Kidney epithelial cell (primary cell): ENCODE results near the gene KRT13. TPM values are rescaled to one million over a fixed set of nuclear protein-coding genes. Genes with fewer than 3 reads are reported as not detected.

Experiments used
- DNase-seq: peaks from one replicate; pipeline ENCODE4 v3.0.0-alpha.2; 2010; ENCODE audit warnings: low read depth
- H3K27me3 ChIP-seq: 2 replicates; pipeline ENCODE4 v1.6.0; 2011; ENCODE audit warnings: low read length; ENCODE audit not compliant: control insufficient read depth, insufficient read depth
- H3K36me3 ChIP-seq: 2 replicates; pipeline ENCODE4 v1.5.1; 2011; ENCODE audit warnings: low read length; ENCODE audit not compliant: control insufficient read depth, insufficient read depth
- H3K4me3 ChIP-seq: 2 replicates; pipeline ENCODE4 v1.5.1; 2011; ENCODE audit warnings: low read depth, mild to moderate bottlenecking, control low read depth, low read length
- total RNA-seq: library from RNA; depleted of rRNA; stranded (reverse); fragments of >200 nt; gene quantifications from 2 replicates; pipeline ENCODE4 v1.2.3, GENCODE V29; 2015
- TF ChIP-seq, protein P1 (sequence below): IDR thresholded peaks from 2 replicates; pipeline ENCODE4 v1.5.1; 2011; ENCODE audit warnings: mild to moderate bottlenecking, moderate library complexity, low read length, control low read depth, inconsistent platforms; ENCODE audit not compliant: insufficient read depth, poor library complexity, severe bottlenecking

The KRT13 gene
- 0.96 TPM in 1 of 2 replicates, not detected in the other for total RNA-seq

DNA sequence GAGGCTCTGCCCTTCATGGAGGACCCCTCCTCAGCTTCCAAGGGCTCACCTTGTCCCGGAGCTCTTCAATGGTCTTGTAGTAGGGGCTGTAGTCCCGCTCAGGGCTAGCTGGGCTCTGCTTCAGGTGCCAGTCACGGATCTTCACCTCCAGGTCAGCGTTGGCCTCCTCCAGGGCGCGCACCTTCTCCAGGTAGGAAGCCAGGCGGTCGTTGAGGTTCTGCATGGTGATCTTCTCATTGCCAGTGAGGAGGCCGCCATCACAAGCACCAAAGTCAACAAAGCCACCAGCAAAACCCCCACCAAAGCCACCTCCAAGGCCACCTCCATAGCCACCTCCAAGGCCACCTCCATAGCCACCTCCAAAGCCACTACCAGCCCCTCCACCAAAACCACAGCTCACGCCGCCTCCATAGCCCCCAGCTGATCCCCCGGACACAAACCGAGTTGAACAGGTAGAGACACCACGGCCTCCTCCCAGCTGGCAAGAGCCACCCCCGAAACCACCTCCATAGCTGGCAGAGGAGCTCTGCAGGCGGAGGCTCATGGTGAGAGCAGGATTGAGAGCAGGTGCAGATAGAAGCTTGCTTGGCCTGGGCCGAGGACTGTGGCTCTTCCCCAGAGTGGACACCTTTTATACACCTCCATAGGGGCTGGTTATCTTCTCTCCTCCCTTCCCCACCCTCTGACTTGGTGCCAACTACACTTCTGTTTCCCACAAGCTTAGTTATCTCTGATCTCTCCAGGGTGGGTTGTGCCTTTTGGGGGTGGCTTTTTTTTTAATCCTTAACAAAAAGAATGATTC is at the start of gene KRT13:
Gene KRT13, minus strand, starts transcription at position 606 of the 802 bp plus-strand sequence. Its CDS starts 62 bp downstream, at position 544.
- TF ChIP-seq, protein P1, sequence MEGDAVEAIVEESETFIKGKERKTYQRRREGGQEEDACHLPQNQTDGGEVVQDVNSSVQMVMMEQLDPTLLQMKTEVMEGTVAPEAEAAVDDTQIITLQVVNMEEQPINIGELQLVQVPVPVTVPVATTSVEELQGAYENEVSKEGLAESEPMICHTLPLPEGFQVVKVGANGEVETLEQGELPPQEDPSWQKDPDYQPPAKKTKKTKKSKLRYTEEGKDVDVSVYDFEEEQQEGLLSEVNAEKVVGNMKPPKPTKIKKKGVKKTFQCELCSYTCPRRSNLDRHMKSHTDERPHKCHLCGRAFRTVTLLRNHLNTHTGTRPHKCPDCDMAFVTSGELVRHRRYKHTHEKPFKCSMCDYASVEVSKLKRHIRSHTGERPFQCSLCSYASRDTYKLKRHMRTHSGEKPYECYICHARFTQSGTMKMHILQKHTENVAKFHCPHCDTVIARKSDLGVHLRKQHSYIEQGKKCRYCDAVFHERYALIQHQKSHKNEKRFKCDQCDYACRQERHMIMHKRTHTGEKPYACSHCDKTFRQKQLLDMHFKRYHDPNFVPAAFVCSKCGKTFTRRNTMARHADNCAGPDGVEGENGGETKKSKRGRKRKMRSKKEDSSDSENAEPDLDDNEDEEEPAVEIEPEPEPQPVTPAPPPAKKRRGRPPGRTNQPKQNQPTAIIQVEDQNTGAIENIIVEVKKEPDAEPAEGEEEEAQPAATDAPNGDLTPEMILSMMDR: no peak

DNA sequence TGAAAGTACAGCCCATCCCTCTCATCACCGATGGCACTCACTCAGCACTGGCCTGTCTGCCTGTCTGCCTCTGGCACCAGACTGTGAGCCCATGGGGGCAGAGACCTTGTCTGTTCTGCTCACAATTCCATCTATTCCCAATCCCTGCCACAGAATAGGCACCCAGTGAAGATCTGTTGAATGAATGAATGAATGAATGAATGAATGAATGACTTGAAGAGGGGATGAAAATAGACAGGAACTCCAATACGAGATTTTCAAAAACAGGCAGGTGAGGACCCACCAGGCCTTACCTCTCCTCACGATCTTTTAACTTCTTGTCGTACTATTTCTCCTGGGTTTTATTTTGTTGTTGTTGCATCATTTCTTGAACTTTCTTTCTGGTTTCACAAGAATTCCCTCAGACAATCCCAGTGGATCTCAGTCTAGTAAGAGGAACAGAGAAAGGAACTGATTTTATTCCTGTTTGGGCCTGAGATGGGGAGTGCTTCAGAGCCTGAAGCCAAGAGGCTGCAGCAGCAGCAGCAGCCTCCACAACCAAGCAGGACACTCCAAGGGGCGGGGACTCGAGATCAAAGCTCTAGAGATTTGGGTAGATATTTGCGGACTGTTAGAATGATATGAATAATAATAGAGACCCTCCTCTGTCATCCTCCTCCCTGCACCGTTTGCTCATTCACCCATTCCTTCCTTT is 48.7 kb upstream of the KRT13 start:
- no peak overlapping the region for H3K4me3 ChIP-seq
- H3K27me3 ChIP-seq: no peaks in the 10 kb centered on the region
- no peaks in the 10 kb centered on the region for H3K36me3 ChIP-seq
- TF ChIP-seq, protein P1: no peak
- DNase-seq: no peak

More for the DNA sequence above, at the start of gene KRT13:
- H3K36me3 ChIP-seq: no peaks in the 10 kb centered on the region
- DNase-seq: no peak
- H3K27me3 ChIP-seq: no peaks in the 10 kb centered on the region
- no peak within 1 kb of the TSS for H3K4me3 ChIP-seq

DNA sequence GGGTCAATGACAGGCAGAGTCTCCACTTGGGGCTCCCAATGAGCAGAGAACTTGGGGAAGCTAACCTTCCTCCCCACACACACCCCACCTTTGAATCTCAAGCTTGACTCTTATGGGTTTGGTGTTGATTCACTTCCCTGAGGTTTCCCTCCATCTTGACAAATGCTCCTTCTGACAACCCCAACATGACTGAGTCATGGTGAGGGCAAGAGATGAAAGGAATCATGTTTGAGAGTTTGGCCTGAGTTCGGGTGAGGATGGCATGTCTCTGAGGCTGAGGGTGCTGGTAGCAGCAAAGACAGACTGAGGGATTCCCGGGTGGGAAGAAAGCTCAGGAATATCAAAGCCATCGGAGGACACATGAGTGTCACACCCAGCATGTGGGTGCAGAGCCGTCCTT is 47.8 kb upstream of the KRT13 start:
- TF ChIP-seq, protein P1: no peak
- DNase-seq: no peak
- H3K36me3 ChIP-seq: no peaks in the 10 kb centered on the region
- H3K4me3 ChIP-seq: no peak overlapping the region
- H3K27me3 ChIP-seq: no peaks in the 10 kb centered on the region

DNA sequence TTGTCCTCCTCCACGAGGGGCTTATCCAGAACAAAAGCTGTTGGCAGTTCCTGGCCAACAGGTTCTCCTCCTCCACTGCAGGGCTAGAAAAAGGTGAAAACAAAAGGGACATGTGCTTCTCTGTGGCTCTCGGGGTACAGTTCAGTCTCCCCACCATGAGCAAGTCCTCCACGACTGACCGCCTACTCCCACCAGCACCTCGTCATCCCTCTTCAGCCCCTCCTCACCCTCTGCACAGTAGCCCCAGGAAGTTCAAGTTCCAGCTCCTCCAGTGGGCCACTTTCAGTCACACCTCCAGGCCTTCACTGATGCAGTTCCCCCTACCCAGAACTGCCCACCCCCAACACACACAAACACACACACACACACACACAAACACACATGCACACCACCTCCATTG is 47.0 kb upstream of the KRT13 start:
- Histone ChIP-seq H3K4me3 (no peak overlapping the region), H3K36me3 (no peaks in the 10 kb centered on the region), H3K27me3 (no peaks in the 10 kb centered on the region)
- TF ChIP-seq, protein P1: no peak
- no peak for DNase-seq

DNA sequence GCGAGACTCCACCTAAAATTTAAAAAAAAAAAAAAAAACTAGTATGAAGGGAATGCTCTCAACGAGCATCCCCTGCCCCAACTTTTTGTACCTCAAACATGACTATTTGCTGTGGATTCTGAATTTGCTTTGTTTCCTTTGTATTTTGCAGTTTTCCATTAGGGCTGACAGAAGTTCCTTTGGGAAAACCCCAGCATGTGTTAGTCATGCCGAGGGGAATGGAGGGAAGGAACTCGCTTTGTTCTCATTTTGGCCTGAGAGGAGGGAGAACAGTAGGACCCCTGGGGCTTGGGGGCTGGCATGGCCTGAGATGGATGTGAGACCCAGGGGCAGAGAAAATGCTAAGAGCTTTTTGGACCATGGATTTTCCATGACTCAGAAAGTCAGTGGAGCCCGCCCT is 46.0 kb upstream of the KRT13 start:
- TF ChIP-seq, protein P1: no peak
- H3K4me3 ChIP-seq: no peak overlapping the region
- no peaks in the 10 kb centered on the region for H3K27me3 ChIP-seq
- no peak for DNase-seq
- no peaks in the 10 kb centered on the region for H3K36me3 ChIP-seq
